ENCODE measurements around the gene EEF1A2. TPM values are rescaled to one million over a fixed set of nuclear protein-coding genes. Genes with fewer than 3 reads are reported as not detected.
A peak's percentile ranks its signal among the peaks of the same experiment; 100 is the strongest.

The EEF1A2 gene
- polyA plus RNA-seq, 3 donors, result 0.08 TPM; not detected in 2

- no peaks in the 10 kb centered on the region for H3K4me1 Mint-ChIP-seq
- Histone ChIP-seq H3K4me3 (replicated peaks in 1 of 3; ENCODE audit: low read depth in 2 of 3, low read length in 3 of 3) (no peak overlapping the region), H3K4me2 (replicated peaks; ENCODE audit: extremely low read depth, low read length, poor library complexity, severe bottlenecking) (no peak overlapping the region), H3K27ac (ENCODE audit: low read depth in 1 of 2, low read length in 2 of 2) (no peak overlapping the region), H3K9ac (ENCODE audit: insufficient read depth, low read length, poor library complexity, severe bottlenecking) (no peak overlapping the region), H3K9me3 (replicated peaks in 1 of 2; ENCODE audit: control insufficient read depth in 1 of 2, insufficient read depth in 1 of 2, low read length in 2 of 2) (peaks cover 0 to 3% of the 10 kb centered on the region in 2 donors), H2AFZ (ENCODE audit: insufficient read depth, low read depth, low read length, poor library complexity, severe bottlenecking) (no peak overlapping the region), H3K4me1 (ENCODE audit: control insufficient read depth in 1 of 2, insufficient read depth in 2 of 2, low read length in 2 of 2) (no peaks in the 10 kb centered on the region), H3K79me2 (ENCODE audit: insufficient read depth, low read length) (no peaks in the 10 kb centered on the region), H3K36me3 (replicated peaks in 1 of 2; ENCODE audit: control insufficient read depth in 1 of 2, insufficient read depth in 2 of 2, low read length in 2 of 2) (no peaks in the 10 kb centered on the region), H3K27me3 (ENCODE audit: control insufficient read depth in 2 of 2, insufficient read depth in 2 of 2, low read length in 2 of 2) (peaks cover 4 to 12% of the 10 kb centered on the region in 2 donors), H4K20me1 (ENCODE audit: insufficient read depth, low read length) (no peaks in the 10 kb centered on the region)
- peaks cover 19 to 51% (median 28%) of the 10 kb centered on the region in 3 donors for H3K27me3 Mint-ChIP-seq (ENCODE audit: low read depth in 3 of 3)
- intact Hi-C loops (cut with micrococcal nuclease), result no loop called here
- no peaks in the 10 kb centered on the region for H3K36me3 Mint-ChIP-seq
- no peak overlapping the region for H3K27ac Mint-ChIP-seq
- no peak for DNase-seq
- TF ChIP-seq CTCF (IDR thresholded peaks at IDR 0.05), result no peak
- peaks cover 0 to 2% (median 0%) of the 10 kb centered on the region in 7 donors for H3K9me3 Mint-ChIP-seq
- WGBS (ENCODE audit: insufficient coverage), result 77% methylated on average over 11 of the region's 12 CpGs
- no peak overlapping the region for H3K4me3 Mint-ChIP-seq
Measured at GRCh38 chr20:63483834-63484233, 15.0 kb downstream of the EEF1A2 start.

DNA sequence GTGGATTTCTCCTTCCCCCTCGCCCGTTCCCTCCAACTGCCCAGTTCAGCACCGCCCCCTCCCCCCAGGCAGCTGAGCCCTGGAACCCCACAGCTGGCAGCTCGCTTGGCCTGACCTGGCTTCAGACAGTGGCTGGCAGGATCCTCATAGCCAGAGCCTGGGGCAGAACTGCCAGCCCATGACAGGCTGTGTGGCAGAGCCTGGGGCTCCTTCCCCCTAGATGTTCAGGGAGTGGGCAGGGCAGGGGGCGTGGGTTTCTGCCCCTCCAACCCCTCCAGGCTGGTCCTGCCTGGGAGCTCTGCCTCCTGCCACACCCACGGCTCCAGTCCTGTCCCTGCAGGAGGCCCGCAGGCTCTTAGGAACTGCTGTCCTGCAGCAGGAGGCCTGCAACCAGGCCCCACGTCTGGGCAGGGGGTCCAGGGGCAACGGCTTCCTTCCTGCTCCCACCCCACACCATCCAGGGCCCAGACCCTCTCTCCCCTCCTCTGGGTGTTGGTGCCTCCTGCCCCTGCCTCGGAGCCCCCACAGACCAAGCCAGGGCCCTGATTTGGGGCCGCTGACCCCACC lies 16.8 kb downstream of the EEF1A2 start:
- Histone ChIP-seq H3K4me3 (replicated peaks in 1 of 3; ENCODE audit: low read depth in 2 of 3, low read length in 3 of 3) (no peak overlapping the region), H3K36me3 (replicated peaks in 1 of 2; ENCODE audit: control insufficient read depth in 1 of 2, insufficient read depth in 2 of 2, low read length in 2 of 2) (no peaks in the 10 kb centered on the region), H3K79me2 (ENCODE audit: insufficient read depth, low read length) (no peaks in the 10 kb centered on the region), H4K20me1 (ENCODE audit: insufficient read depth, low read length) (no peaks in the 10 kb centered on the region), H3K9ac (ENCODE audit: insufficient read depth, low read length, poor library complexity, severe bottlenecking) (no peak overlapping the region), H3K4me1 (ENCODE audit: control insufficient read depth in 1 of 2, insufficient read depth in 2 of 2, low read length in 2 of 2) (no peaks in the 10 kb centered on the region), H3K9me3 (replicated peaks in 1 of 2; ENCODE audit: control insufficient read depth in 1 of 2, insufficient read depth in 1 of 2, low read length in 2 of 2) (peaks cover 0 to 3% of the 10 kb centered on the region in 2 donors), H3K4me2 (replicated peaks; ENCODE audit: extremely low read depth, low read length, poor library complexity, severe bottlenecking) (no peak overlapping the region), H3K27ac (ENCODE audit: low read depth in 1 of 2, low read length in 2 of 2) (no peak overlapping the region), H2AFZ (ENCODE audit: insufficient read depth, low read depth, low read length, poor library complexity, severe bottlenecking) (no peak overlapping the region), H3K27me3 (ENCODE audit: control insufficient read depth in 2 of 2, insufficient read depth in 2 of 2, low read length in 2 of 2) (peaks cover 0 to 3% of the 10 kb centered on the region in 2 donors)
- Mint-ChIP-seq H3K4me1 (no peaks in the 10 kb centered on the region), H3K36me3 (no peaks in the 10 kb centered on the region), H3K4me3 (no peak overlapping the region), H3K9me3 (peaks cover 0 to 2% (median 0%) of the 10 kb centered on the region in 7 donors), H3K27ac (peak overlapping the region in 1 of 7 donors; percentile 7), H3K27me3 (ENCODE audit: low read depth in 3 of 3) (peaks cover 21 to 41% (median 32%) of the 10 kb centered on the region in 3 donors)
- no peak for TF ChIP-seq CTCF (IDR thresholded peaks at IDR 0.05)
- intact Hi-C loops (cut with micrococcal nuclease), result no loop called here
- DNase-seq, result no peak
- 74% methylated on average over 8 of the region's 11 CpGs for WGBS (ENCODE audit: insufficient coverage)

Measured in CD14-positive monocyte (primary cell).